GM23248 (cell line): ENCODE data around the gene SIT1. TPM values are rescaled to one million over a fixed set of nuclear protein-coding genes. Genes with fewer than 3 reads are reported as not detected.
A peak's percentile ranks its signal among the peaks of the same experiment; 100 is the strongest.

Experiments used
- DNase-seq: peaks from one replicate; pipeline ENCODE4 v3.0.0-alpha.2; 2015
- H2AFZ ChIP-seq: fragments of 200-600 bp; sonication (generic); 2 replicates; pipeline ENCODE4 v1.6.1; 2016; ENCODE audit warnings: antibody characterized with exemption
- H3F3A ChIP-seq: fragments of 200-600 bp; sonication (generic); 2 replicates; pipeline ENCODE4 v1.6.1; 2016; ENCODE audit warnings: mild to moderate bottlenecking, antibody characterized with exemption, mixed run types; ENCODE audit not compliant: insufficient read depth
- H3K27ac ChIP-seq: fragments of 200-600 bp; sonication (generic); 2 replicates; pipeline ENCODE4 v1.5.1; 2016; ENCODE audit warnings: mild to moderate bottlenecking
- H3K27me3 ChIP-seq: fragments of 200-600 bp; sonication (generic); replicated peaks from 2 replicates; pipeline ENCODE4 v1.6.1; 2016; ENCODE audit warnings: mild to moderate bottlenecking; ENCODE audit not compliant: insufficient read depth
- H3K36me3 ChIP-seq: fragments of 200-600 bp; sonication (generic); 2 replicates; pipeline ENCODE4 v1.6.1; 2016; ENCODE audit warnings: low read depth, mild to moderate bottlenecking
- H3K4me1 ChIP-seq: fragments of 200-600 bp; sonication (generic); 2 replicates; pipeline ENCODE4 v1.6.1; 2016; ENCODE audit warnings: mild to moderate bottlenecking; ENCODE audit not compliant: insufficient read depth
- H3K4me2 ChIP-seq: fragments of 200-600 bp; sonication (generic); one replicate; pipeline ENCODE4 v1.6.1; 2016; ENCODE audit warnings: mild to moderate bottlenecking; ENCODE audit not compliant: unreplicated experiment
- H3K4me3 ChIP-seq: fragments of 200-600 bp; sonication (generic); 2 replicates; pipeline ENCODE4 v1.5.1; 2016; ENCODE audit warnings: mild to moderate bottlenecking
- H3K79me2 ChIP-seq: fragments of 200-600 bp; sonication (generic); 2 replicates; pipeline ENCODE4 v1.6.1; 2016; ENCODE audit warnings: mild to moderate bottlenecking; ENCODE audit not compliant: insufficient read depth
- H3K9ac ChIP-seq: fragments of 200-600 bp; sonication (generic); 2 replicates; pipeline ENCODE4 v1.6.1; 2016; ENCODE audit warnings: mild to moderate bottlenecking
- H3K9me2 ChIP-seq: fragments of 200-600 bp; sonication (generic); 2 replicates; pipeline ENCODE4 v1.6.1; 2016; ENCODE audit warnings: mixed run types, mild to moderate bottlenecking, moderate library complexity; ENCODE audit not compliant: insufficient read depth
- H3K9me3 ChIP-seq: fragments of 200-600 bp; sonication (generic); one replicate; pipeline ENCODE4 v1.6.1; 2017; ENCODE audit warnings: low read depth
- H4K20me1 ChIP-seq: fragments of 200-600 bp; sonication (generic); 2 replicates; pipeline ENCODE4 v1.6.0; 2016; ENCODE audit not compliant: insufficient read depth
- EZH2 ChIP-seq: fragments of 200-600 bp; sonication (generic); IDR thresholded peaks from 2 replicates; pipeline ENCODE4 v1.6.1; 2018; ENCODE audit warnings: antibody characterized with exemption, mild to moderate bottlenecking; ENCODE audit not compliant: insufficient read depth, poor library complexity, severe bottlenecking
- EZH2phosphoT487 ChIP-seq: fragments of 200-600 bp; sonication (generic); IDR thresholded peaks from 2 replicates; pipeline ENCODE4 v1.6.1; 2018; ENCODE audit warnings: antibody characterized with exemption, moderate library complexity, mild to moderate bottlenecking, low read depth; ENCODE audit not compliant: insufficient read depth
- WGBS, 2 experiments: methylation state at CpG; one replicate each; pipeline ENCODE4 v1.1.6; 2015 to 2017; ENCODE audit warnings: low lambda C conversion rate in 2 of 2, low coverage in 1 of 2; ENCODE audit errors: missing lambda C conversion rate in 2 of 2; 5-methylcytosine and 5-hydroxymethylcytosine counted together
- in situ Hi-C: fragments of 300-500 bp; cut with MboI; formaldehyde crosslinking; loops from 2 replicates; pipeline ENCODE4 v1.15.0; 2020
- polyA plus RNA-seq: library from polyadenylated mRNA; unstranded; fragments of >200 nt; fragmentation: Nextera tagmentation; extraction: Ambion mirVana; gene quantifications from 2 replicates; pipeline ENCODE4 v1.2.1, GENCODE V29; 2016
- total RNA-seq: library from RNA; depleted of rRNA; stranded (reverse); fragments of >200 nt; shearing (Covaris generic); gene quantifications from 2 replicates; pipeline ENCODE4 v1.2.3, GENCODE V29; 2014

The SIT1 gene
- total and polyA plus RNA-seq, 2 experiments from 2014 or later, result not detected

DNA sequence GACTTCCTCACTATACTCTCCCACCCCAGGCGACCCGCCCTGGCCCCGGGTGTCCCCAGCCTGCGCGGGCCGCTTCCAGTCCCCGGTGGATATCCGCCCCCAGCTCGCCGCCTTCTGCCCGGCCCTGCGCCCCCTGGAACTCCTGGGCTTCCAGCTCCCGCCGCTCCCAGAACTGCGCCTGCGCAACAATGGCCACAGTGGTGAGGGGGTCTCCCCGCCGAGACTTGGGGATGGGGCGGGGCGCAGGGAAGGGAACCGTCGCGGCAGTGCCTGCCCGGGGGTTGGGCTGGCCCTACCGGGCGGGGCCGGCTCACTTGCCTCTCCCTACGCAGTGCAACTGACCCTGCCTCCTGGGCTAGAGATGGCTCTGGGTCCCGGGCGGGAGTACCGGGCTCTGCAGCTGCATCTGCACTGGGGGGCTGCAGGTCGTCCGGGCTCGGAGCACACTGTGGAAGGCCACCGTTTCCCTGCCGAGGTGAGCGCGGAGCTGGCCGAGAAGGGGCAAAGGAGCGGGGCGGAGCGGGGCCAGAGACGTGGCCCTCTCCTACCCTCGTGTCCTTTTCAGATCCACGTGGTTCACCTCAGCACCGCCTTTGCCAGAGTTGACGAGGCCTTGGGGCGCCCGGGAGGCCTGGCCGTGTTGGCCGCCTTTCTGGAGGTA is 25.1 kb upstream of the SIT1 start:
- H3K27me3 ChIP-seq, result no peaks in the 10 kb centered on the region
- H3K9me2 ChIP-seq, result no peaks in the 10 kb centered on the region
- H3K27ac ChIP-seq, result no peak overlapping the region
- peak overlapping the region; percentile 97 for H2AFZ ChIP-seq
- H3K36me3 ChIP-seq, result no peaks in the 10 kb centered on the region
- H3F3A ChIP-seq, result peaks cover 33% of the 10 kb centered on the region
- H4K20me1 ChIP-seq, result no peaks in the 10 kb centered on the region
- H3K4me1 ChIP-seq, result 0 out of 2 replicates have a peak, but pooled peaks cover 3% of the 10 kb centered on the region
- in situ Hi-C loops, result no loop called here
- H3K4me3 ChIP-seq, result peak overlapping the region; percentile 75
- peak overlapping the region; percentile 56 for H3K9ac ChIP-seq
- H3K9me3 ChIP-seq, result no peaks in the 10 kb centered on the region
- H3K4me2 ChIP-seq, result peak overlapping the region; percentile 87
- 10 to 14% methylated on average over 35 to 49 of the region's 51 CpGs for WGBS, 2 experiments
- no peaks in the 10 kb centered on the region for H3K79me2 ChIP-seq
- peak; percentile 43 for DNase-seq
- no peak for TF ChIP-seq EZH2phosphoT487
- no peak for TF ChIP-seq EZH2

GRCh38 chr9:35675204-35675603 is 24.5 kb upstream of the SIT1 start:
- Histone ChIP-seq H3F3A (peaks cover 26% of the 10 kb centered on the region; the same call in 1 of the 2 replicates), H3K4me3 (peak overlapping the region; percentile 75), H2AFZ (peak overlapping the region; percentile 97), H3K9me3 (no peaks in the 10 kb centered on the region), H3K4me2 (peak overlapping the region; percentile 87), H4K20me1 (no peaks in the 10 kb centered on the region), H3K36me3 (no peaks in the 10 kb centered on the region), H3K27ac (no peak overlapping the region), H3K9ac (no peak overlapping the region), H3K27me3 (no peaks in the 10 kb centered on the region), H3K9me2 (no peaks in the 10 kb centered on the region), H3K79me2 (no peaks in the 10 kb centered on the region), H3K4me1 (0 out of 2 replicates have a peak, but pooled peaks cover 3% of the 10 kb centered on the region)
- no peak for DNase-seq
- in situ Hi-C loops, result no loop called here
- TF ChIP-seq EZH2, result no peak
- no peak for TF ChIP-seq EZH2phosphoT487
- 25 to 30% methylated on average over 12 to 13 of the region's 13 CpGs for WGBS, 2 experiments

- DNase-seq, result no peak
- H2AFZ ChIP-seq, result no peak overlapping the region
- 63 to 71% methylated on average over 3 of the region's 3 CpGs for WGBS, 2 experiments
These were observed 23.3 kb upstream of the SIT1 start for GRCh38 chr9:35674025-35674361.

GRCh38 chr9:35673132-35674024 is 22.6 kb upstream of the SIT1 start, which contains the start of gene CA9:
CA9 (plus strand) TSS chr9:35673928; CDS start chr9:35673960, 32 bp downstream.
- Histone ChIP-seq H3K4me1 (0 out of 2 replicates have a peak, but pooled peaks cover 3% of the 10 kb centered on the region), H3K36me3 (no peaks in the 10 kb centered on the region), H3F3A (peaks cover 18% of the 10 kb centered on the region; the same call in 1 of the 2 replicates), H4K20me1 (no peaks in the 10 kb centered on the region), H3K27me3 (no peaks in the 10 kb centered on the region), H3K9me3 (no peaks in the 10 kb centered on the region), H3K27ac (no peak within 1 kb of the TSS), H3K9ac (no peak within 1 kb of the TSS), H3K79me2 (no peaks in the 10 kb centered on the region), H3K4me3 (no peak within 1 kb of the TSS), H3K9me2 (no peaks in the 10 kb centered on the region), H3K4me2 (peak within 1 kb of the TSS; percentile 42), H2AFZ (no peak within 1 kb of the TSS)
- WGBS, 2 experiments, result 28 to 33% methylated on average over 10 of the region's 10 CpGs
- DNase-seq, result no peak
- TF ChIP-seq EZH2phosphoT487 (no peak), EZH2 (no peak)
- in situ Hi-C loops, result no loop called here

More at GRCh38 chr9:35674025-35674361, 23.3 kb upstream of the SIT1 start:
- Histone ChIP-seq H3K9me3 (no peaks in the 10 kb centered on the region), H3K4me2 (peak overlapping the region; percentile 42), H3F3A (peaks cover 24% of the 10 kb centered on the region; the same call in 1 of the 2 replicates), H3K27me3 (no peaks in the 10 kb centered on the region), H3K4me3 (no peak overlapping the region), H3K4me1 (0 out of 2 replicates have a peak, but pooled peaks cover 3% of the 10 kb centered on the region), H3K27ac (no peak overlapping the region), H4K20me1 (no peaks in the 10 kb centered on the region), H3K9me2 (no peaks in the 10 kb centered on the region), H3K36me3 (no peaks in the 10 kb centered on the region), H3K79me2 (no peaks in the 10 kb centered on the region), H3K9ac (no peak overlapping the region)
- no peak for TF ChIP-seq EZH2
- no peak for TF ChIP-seq EZH2phosphoT487
- in situ Hi-C loops, result no loop called here
